NCI-H2227 (cell line): ENCODE results near the gene RORC.
"Not testable (repeated sequence)": the region's sequence is repeated elsewhere in the genome, so short reads cannot be mapped to it uniquely, and the experiment has no call there.

Source experiments
- DNase-seq: peaks from one replicate; lab custom pipeline; 2025; ENCODE audit not compliant: unreplicated experiment; lab: John Stamatoyannopoulos, UW

The RORC gene

GRCh38 chr1:151807131-151807530, 24.5 kb downstream of the RORC start:
- no peak for DNase-seq

GRCh38 chr1:151806170-151806569, 25.4 kb downstream of the RORC start:
- no peak for DNase-seq

- DNase-seq, result no peak
Measured at GRCh38 chr1:151805066-151805820, 26.4 kb downstream of the RORC start, which contains the start of gene LINGO4. Gene LINGO4 (minus strand): TSS chr1:151805419. CDS start chr1:151802704, 2,715 bp downstream.

GRCh38 chr1:151803915-151804314, 27.7 kb downstream of the RORC start:
- DNase-seq, result no peak

- no peak for DNase-seq
Measured at GRCh38 chr1:151803164-151803563, 28.4 kb downstream of the RORC start.

GRCh38 chr1:151802372-151802771, 29.2 kb downstream of the RORC start:
- DNase-seq, result no peak

- DNase-seq, result no peak
Measured at GRCh38 chr1:151801846-151802245, 29.8 kb downstream of the RORC start.

GRCh38 chr1:151801310-151801820, 30.2 kb downstream of the RORC start:
- no peak for DNase-seq

GRCh38 chr1:151800830-151801229, 30.8 kb downstream of the RORC start:
- DNase-seq, result no peak

- peak; percentile 83 for DNase-seq
Measured at GRCh38 chr1:151799179-151800022, 32.2 kb downstream of the RORC start.

- no peak for DNase-seq
Measured at GRCh38 chr1:151798571-151798970, 33.0 kb downstream of the RORC start.

- DNase-seq, result peak; percentile 65
Measured at GRCh38 chr1:151790940-151791651, 40.5 kb downstream of the RORC start.

- DNase-seq, result peak; percentile 99
Measured at GRCh38 chr1:151790071-151790939, 41.3 kb downstream of the RORC start, which contains the start of gene TDRKH. Gene TDRKH (minus strand): TSS chr1:151790500. CDS start chr1:151783022, 7,478 bp downstream.

- no peak for DNase-seq
Measured at GRCh38 chr1:151787689-151788088, 43.9 kb downstream of the RORC start.

GRCh38 chr1:151783796-151784195, 47.8 kb downstream of the RORC start:
- no peak for DNase-seq

- no peak for DNase-seq
Measured at GRCh38 chr1:151782741-151783140, 48.9 kb downstream of the RORC start.

- DNase-seq, result not testable (repeated sequence)
Measured at GRCh38 chr1:151782026-151782425, 49.6 kb downstream of the RORC start.

- not testable (repeated sequence) for DNase-seq
Measured at GRCh38 chr1:151780736-151781135, 50.9 kb downstream of the RORC start.

GRCh38 chr1:151779852-151780251, 51.8 kb downstream of the RORC start:
- DNase-seq, result no peak

- DNase-seq, result no peak
Measured at GRCh38 chr1:151777317-151777716, 54.3 kb downstream of the RORC start.
